K562 (cell line): ENCODE data around the gene PCCB. TPM values are rescaled to one million over a fixed set of nuclear protein-coding genes. Genes with fewer than 3 reads are reported as not detected.

ENCODE experiments used
- ATAC-seq: fragments of 200-7000 bp; cut with Tn5 transposase; 3 replicates; pipeline ENCODE4 v1.9.1; 2020; ENCODE audit warnings: moderate library complexity
- BruUV-seq: library from RNA; stranded (reverse); fragments of 400-500 nt; replicated peaks from 2 replicates; lab custom pipeline; 2021; lab: Mats Ljungman, UMichigan
- CTCF ChIA-PET: fragments of 300-600 bp; formaldehyde crosslinking; extraction: SDS; loops from one replicate; lab custom pipeline; 2021; ENCODE audit warnings: low intra/inter-chr PET ratio; lab: Yijun Ruan, JAX
- POLR2A ChIA-PET: fragments of 300-600, 350-650 bp; sonication (Branson Sonifier 250); formaldehyde crosslinking; extraction: SDS; loops from one replicate; lab custom pipeline; 2021; ENCODE audit warnings: antibody characterized with exemption, inconsistent platforms; lab: Yijun Ruan, JAX
- DNase-seq, 4 experiments: peaks; one replicate each; pipeline versions ENCODE4 v3.0.0 to v3.0.0-alpha.2; 2011 to 2018; ENCODE audit warnings: low spot score in 3 of 4, mixed read lengths in 3 of 4; ENCODE audit errors: extremely low read depth in 1 of 4
- FAIRE-seq: peaks from 2 replicates; lab custom pipeline; 2011; peaks lifted over from hg19 to GRCh38; lab: Jason Lieb, UNC
- H2AFZ ChIP-seq: 2 replicates; pipeline ENCODE4 v1.6.0; 2011; ENCODE audit warnings: low read depth, low read length, control low read depth, inconsistent platforms
- H3K27ac ChIP-seq: fragments of 200-600 bp; 3 replicates; pipeline ENCODE4 v1.8.0; 2011; ENCODE audit warnings: low read depth, mild to moderate bottlenecking, control low read depth, inconsistent platforms, low read length, moderate library complexity, mixed read lengths; ENCODE audit errors: extremely low read depth
- H3K27me3 ChIP-seq, 2 experiments: fragments of 300-600 bp in 1 of 2; 2 replicates in 1 of 2; 3 replicates in 1 of 2; pipeline versions ENCODE4 v1.6.0 to v1.8.0; 2011; ENCODE audit warnings: inconsistent platforms in 2 of 2, low read length in 2 of 2, mild to moderate bottlenecking in 1 of 2, mixed read lengths in 1 of 2, moderate library complexity in 1 of 2; ENCODE audit not compliant: control insufficient read depth in 2 of 2, insufficient read depth in 2 of 2
- H3K36me3 ChIP-seq: fragments of 300-600 bp; 3 replicates; pipeline ENCODE4 v1.8.0; 2011; ENCODE audit warnings: mild to moderate bottlenecking, low read length, inconsistent platforms; ENCODE audit not compliant: control insufficient read depth, insufficient read depth
- H3K4me1 ChIP-seq, 2 experiments: fragments of 200-600 bp in 1 of 2; replicated peaks in 1 of 2; 2 replicates in 1 of 2; 3 replicates in 1 of 2; pipeline versions ENCODE4 v1.5.1 to v1.8.0; 2011; ENCODE audit warnings: inconsistent platforms in 2 of 2, low read length in 2 of 2, mild to moderate bottlenecking in 1 of 2, mixed read lengths in 1 of 2, moderate library complexity in 1 of 2; ENCODE audit not compliant: control insufficient read depth in 2 of 2, insufficient read depth in 2 of 2
- H3K4me2 ChIP-seq: 2 replicates; pipeline ENCODE4 v1.6.1; 2011; ENCODE audit warnings: low read length, control low read depth, inconsistent platforms, mixed read lengths; ENCODE audit not compliant: insufficient read depth
- H3K4me3 ChIP-seq: fragments of 200-600 bp; sonication (generic), shearing (Covaris generic); 2 replicates; pipeline ENCODE4 v1.5.1; 2016; ENCODE audit warnings: control low read depth, inconsistent platforms
- H3K79me2 ChIP-seq: fragments of 200-600 bp; 3 replicates; pipeline ENCODE4 v1.8.0; 2011; ENCODE audit warnings: low read length, inconsistent platforms; ENCODE audit not compliant: control insufficient read depth, insufficient read depth
- H3K9ac ChIP-seq, 2 experiments: 2 replicates each; pipeline versions ENCODE4 v1.6.0 to v1.6.1; 2011; ENCODE audit warnings: low read depth in 2 of 2, low read length in 2 of 2, control low read depth in 1 of 2, inconsistent platforms in 1 of 2, mild to moderate bottlenecking in 1 of 2, mixed read lengths in 1 of 2; ENCODE audit not compliant: insufficient read depth in 1 of 2
- H3K9me1 ChIP-seq: one replicate; pipeline ENCODE4 v1.6.0; 2011; ENCODE audit warnings: inconsistent platforms, mild to moderate bottlenecking, low read length, moderate library complexity; ENCODE audit not compliant: control insufficient read depth, insufficient read depth
- H3K9me3 ChIP-seq: replicated peaks from 2 replicates; pipeline ENCODE4 v1.5.1; 2011; ENCODE audit warnings: low read depth, low read length, inconsistent platforms; ENCODE audit not compliant: control insufficient read depth, insufficient read depth
- H4K20me1 ChIP-seq: replicated peaks from 2 replicates; pipeline ENCODE4 v1.6.1; 2011; ENCODE audit warnings: low read length, inconsistent platforms, mixed read lengths; ENCODE audit not compliant: control insufficient read depth, insufficient read depth
- BHLHE40 ChIP-seq: IDR thresholded peaks from 2 replicates; pipeline ENCODE4 v1.6.1; 2011; ENCODE audit warnings: low read length, improper control_type of control experiment
- ERF ChIP-seq: fragments of 450-650 bp; formaldehyde crosslinking; IDR thresholded peaks from 2 replicates; pipeline ENCODE4 v1.4.0; 2020; ENCODE audit warnings: mild to moderate bottlenecking, mixed read lengths
- HDGF ChIP-seq: fragments of 450-650 bp; IDR thresholded peaks from 2 replicates; pipeline ENCODE4 v1.6.1; 2016
- HLTF ChIP-seq: fragments of 450-650 bp; IDR thresholded peaks from 2 replicates; pipeline ENCODE4 v1.6.1; 2016
- IRF2 ChIP-seq: sonication (generic); formaldehyde crosslinking; IDR thresholded peaks from 2 replicates; pipeline ENCODE4 v1.8.1; 2022; ENCODE audit warnings: mild to moderate bottlenecking, missing genetic modification reagents
- KHSRP ChIP-seq: fragments of 450-650 bp; IDR thresholded peaks from 2 replicates; pipeline ENCODE4 v1.6.1; 2017
- RBM17 ChIP-seq: fragments of 200-400 bp; formaldehyde crosslinking; IDR thresholded peaks from 2 replicates; pipeline ENCODE4 v1.6.1; 2017; ENCODE audit warnings: low read depth, mild to moderate bottlenecking, low read length, borderline replicate concordance
- ZC3H11A ChIP-seq: IDR thresholded peaks from 2 replicates; pipeline ENCODE4 v1.6.1; 2012; ENCODE audit warnings: low read depth, low read length, improper control_type of control experiment
- WGBS: fragments of 100-300 bp; shearing (Covaris generic); methylation state at CpG from one replicate; pipeline ENCODE4 v1.1.6; 2016; ENCODE audit warnings: low coverage, mixed read lengths; ENCODE audit not compliant: insufficient coverage; ENCODE audit errors: missing lambda C conversion rate; 5-methylcytosine and 5-hydroxymethylcytosine counted together
- in situ Hi-C: fragments of 300-500 bp; cut with MboI; formaldehyde crosslinking; loops from 4 replicates; pipeline ENCODE4 v1.15.0; 2018; ENCODE audit warnings: inconsistent platforms, mixed read lengths
- intact Hi-C: fragments of 100-400 bp; cut with micrococcal nuclease; formaldehyde crosslinking; loops from 2 replicates; pipeline ENCODE4 v1.14.2; 2022
- polyA plus RNA-seq, 8 experiments: library from polyadenylated mRNA; depleted of rRNA in 4 of 8; stranded (reverse) in 5 of 8; unstranded in 3 of 8; fragments of >200 nt; fragmentation: Nextera tagmentation in 2 of 8; fragmentation: Illumina TruSeq in 1 of 8; extraction: Ambion mirVana in 2 of 8; extraction: Trizol in 1 of 8; gene quantifications; 2 replicates each; pipeline versions ENCODE4 v1.2.1 to v1.2.3, GENCODE V29; 2011 to 2014; ENCODE audit warnings: inconsistent platforms in 1 of 8, missing spikeins in 1 of 8
- total RNA-seq, 7 experiments: library from RNA; depleted of rRNA in 6 of 7; stranded (reverse); fragments of >200 nt in 6 of 7; fragmentation: Illumina TruSeq in 2 of 7; extraction: Trizol in 2 of 7; gene quantifications; 2 replicates each; pipeline versions ENCODE4 v1.2.1 to v1.2.3, GENCODE V29; 2011 to 2021; ENCODE audit warnings: low replicate concordance in 1 of 7
- TF ChIP-seq, protein P1 (sequence below): sonication (generic); formaldehyde crosslinking; IDR thresholded peaks from 2 replicates; pipeline ENCODE4 v1.9.0; 2022; ENCODE audit warnings: mild to moderate bottlenecking, missing genetic modification reagents

Gene PCCB
- total and polyA plus RNA-seq, 9 of the 15 experiments (the other 6 are each of a cell fraction or from before 2014, with no cell fraction given) = 69.5 to 173 (median 92.8) TPM

DNA sequence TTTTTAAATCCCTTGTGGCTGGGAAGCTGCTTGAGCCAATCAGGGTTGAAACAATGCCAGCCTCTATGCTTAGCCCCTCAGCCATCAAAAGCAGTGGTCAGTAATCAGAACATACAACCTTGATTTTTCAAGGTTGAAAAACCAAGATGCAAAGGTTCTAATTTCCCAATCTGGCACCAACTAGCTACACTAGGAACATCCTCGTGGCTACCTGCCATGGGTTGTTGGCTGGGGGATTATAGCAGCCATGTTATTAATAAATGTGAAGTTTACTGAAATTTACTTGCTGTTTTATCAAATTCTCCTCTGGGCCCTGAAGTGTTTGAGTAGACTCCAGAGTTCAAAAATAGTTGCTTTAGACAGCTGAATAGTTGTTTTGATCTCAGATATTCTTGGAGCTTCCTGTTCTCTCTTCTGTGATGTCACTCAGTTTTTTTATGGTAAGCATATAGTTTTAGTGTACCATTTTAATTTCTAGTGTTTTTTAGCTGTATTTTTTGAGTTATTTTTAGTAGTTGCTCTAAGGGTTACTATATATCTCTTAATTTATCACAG is 31.9 kb downstream of the PCCB start:
- peaks cover 3 to 7% of the 10 kb centered on the region in 2 experiments; a peak in 1 of 5 replicates for H3K4me1 ChIP-seq
- H3K9me3 ChIP-seq = peaks cover 4% of the 10 kb centered on the region
- no peak overlapping the region for H3K9ac ChIP-seq
- in situ Hi-C loops (no loop called here), intact Hi-C loops (no loop called here)
- no TSS peak for BruUV-seq
- no peak overlapping the region for H3K4me3 ChIP-seq
- 92% methylated on average over 1 of the region's 1 CpG for WGBS
- ChIA-PET POLR2A (interaction anchor here (1.4 kb wide), 1 partner anchor 17 kb away, joined by 3 read pairs; no protein-coding TSS in a partner anchor), CTCF (no interaction called here)
- no peak overlapping the region for H3K27ac ChIP-seq
- DNase-seq (no peak), FAIRE-seq (no peak), ATAC-seq (no peak)
- H3K27me3 ChIP-seq = no peaks in the 10 kb centered on the region
- H3K9me1 ChIP-seq = no peaks in the 10 kb centered on the region
- H3K36me3 ChIP-seq = peaks cover 79% of the 10 kb centered on the region
- TF ChIP-seq RBM17 (no peak), ZC3H11A (no peak), HDGF (no peak), ERF (CRISPR knock-in tag) (no peak), BHLHE40 (no peak), KHSRP (no peak), HLTF (no peak), IRF2 (CRISPR knock-in tag) (no peak)
- TF ChIP-seq, protein P1, sequence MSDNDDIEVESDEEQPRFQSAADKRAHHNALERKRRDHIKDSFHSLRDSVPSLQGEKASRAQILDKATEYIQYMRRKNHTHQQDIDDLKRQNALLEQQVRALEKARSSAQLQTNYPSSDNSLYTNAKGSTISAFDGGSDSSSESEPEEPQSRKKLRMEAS = no peak
- H3K79me2 ChIP-seq = peaks cover 39% of the 10 kb centered on the region
- H2AFZ ChIP-seq = no peak overlapping the region
- H4K20me1 ChIP-seq = no peaks in the 10 kb centered on the region
- H3K4me2 ChIP-seq = no peak overlapping the region
